Stimulated activated CD8-positive, alpha-beta memory T cell treated with anti-CD3 and anti-CD28 coated beads, Interleukin-7, amount 100 ng/mL, for 24 hours (primary cell): ENCODE data around the gene ARID1B.

ENCODE experiments used
- DNase-seq: peaks from one replicate; pipeline ENCODE4 v3.0.0-alpha.2; 2020; ENCODE audit warnings: low read depth

Gene ARID1B

DNA sequence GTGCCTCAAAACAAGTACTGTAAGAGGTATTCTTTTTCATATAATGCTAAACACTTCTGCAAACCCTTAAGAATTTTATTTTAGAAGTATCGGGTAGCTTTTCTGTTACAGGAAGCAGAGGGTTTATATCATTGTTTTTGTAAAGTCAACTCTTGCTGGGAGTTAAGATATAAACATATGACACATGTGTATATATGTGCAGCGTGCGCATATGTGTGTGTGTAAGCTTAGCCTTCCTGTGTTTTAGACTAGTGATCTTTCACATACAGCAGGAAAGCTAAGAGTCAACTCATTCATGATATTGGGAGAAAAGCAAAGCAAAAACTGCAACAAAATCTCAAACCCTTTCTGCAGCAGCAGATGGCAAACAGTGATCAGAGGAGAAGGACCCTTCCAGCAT lies 102.4 kb downstream of the ARID1B start:
- DNase-seq = no peak

DNA sequence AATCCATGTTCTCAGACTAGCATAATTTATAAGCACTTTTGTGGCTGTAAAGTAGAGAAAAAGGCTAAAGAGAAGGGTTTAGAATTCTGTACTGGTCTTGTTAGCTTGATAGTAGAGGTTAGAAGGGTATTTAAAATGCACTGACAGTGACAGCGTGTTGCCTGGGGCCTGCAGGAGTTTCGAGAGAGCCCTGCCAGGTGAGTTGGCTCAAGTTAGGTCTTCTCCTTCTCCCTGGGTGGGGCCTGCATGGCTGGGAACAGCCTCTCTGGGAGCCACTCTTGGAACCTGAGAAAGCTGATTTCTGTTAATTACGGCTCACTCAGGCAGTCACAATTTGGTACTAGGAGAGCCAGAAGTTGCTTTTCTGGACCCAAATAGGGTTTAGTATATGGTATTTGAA lies 103.7 kb downstream of the ARID1B start:
- no peak for DNase-seq

DNA sequence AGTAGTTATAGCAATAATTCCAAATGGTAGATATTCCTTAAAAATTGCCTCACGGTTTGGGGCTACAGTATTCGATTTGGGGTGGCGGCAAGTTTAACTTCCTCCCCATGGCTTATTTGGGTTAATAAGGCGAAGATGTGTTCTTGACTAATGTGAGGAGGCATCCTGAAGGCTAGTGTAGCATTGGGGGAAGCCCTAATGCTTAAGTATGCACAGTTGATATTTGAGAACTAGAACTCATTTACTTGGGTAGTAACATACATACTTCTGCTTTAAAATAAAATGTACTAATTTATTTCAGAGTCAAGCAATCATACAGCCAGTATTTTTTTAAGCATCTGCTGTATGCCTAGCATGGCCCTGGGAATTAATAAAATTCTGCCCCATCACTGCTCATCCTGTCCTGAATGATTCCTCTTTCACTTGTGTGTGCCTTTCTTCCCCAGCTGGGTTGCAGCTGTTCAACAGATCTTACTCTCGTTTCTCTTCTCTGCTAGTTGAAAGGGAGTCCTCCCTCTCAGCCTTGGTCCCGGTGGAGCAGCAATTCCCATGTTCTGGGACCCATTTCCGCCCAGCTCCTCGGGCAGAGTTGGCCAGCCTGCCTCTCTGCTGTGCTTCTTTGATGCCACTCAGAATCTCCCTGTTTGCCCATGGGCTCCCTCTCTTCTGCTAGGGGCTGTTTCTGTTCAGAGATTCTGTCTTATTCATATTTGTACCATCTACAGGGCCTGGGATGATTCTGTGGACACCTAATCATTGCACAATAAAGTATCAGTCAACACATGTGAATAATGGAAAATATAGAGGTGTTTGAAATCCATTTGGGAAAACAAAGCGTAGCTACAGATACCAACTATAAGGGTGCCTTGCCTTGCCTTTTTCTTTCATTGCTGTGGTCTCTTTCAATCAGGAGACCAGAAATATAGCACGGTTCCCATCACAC lies 104.8 kb downstream of the ARID1B start:
- DNase-seq = no peak

DNA sequence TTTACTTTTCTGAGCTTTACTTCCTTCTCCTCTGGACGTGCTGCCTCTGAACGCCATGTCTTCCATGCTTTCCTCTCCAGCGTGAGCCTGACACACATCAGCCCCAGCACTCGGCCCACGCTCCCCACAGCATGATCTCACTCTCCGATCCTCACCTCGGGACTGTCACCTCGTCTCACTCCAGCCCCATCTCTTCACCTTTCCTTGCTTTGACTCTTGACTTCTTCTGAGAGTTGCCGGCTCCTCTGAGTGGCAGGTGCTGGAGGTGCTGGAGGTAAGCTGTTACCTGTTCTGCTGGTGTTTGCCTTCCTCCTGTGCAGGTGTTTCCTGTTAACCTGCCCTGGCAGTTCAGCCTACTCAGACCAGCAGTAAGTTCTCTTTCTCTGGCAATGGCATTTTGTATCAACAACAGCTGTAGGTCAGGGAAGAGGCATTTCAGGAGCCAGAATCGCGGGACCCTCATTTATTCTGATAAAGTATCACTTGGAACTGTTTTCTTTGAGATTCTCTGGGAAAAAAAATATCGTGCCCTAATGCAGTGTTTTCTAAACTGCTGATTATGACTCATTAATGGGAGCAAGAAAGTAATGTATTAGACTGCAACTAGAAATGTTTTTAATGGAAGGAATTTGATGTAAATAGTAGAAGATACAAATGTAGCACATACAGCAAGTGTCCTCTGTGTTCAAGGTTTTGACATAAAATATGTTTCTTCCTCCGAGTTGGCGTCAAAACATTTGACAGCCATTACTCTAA lies 106.5 kb downstream of the ARID1B start:
- DNase-seq = no peak

DNA sequence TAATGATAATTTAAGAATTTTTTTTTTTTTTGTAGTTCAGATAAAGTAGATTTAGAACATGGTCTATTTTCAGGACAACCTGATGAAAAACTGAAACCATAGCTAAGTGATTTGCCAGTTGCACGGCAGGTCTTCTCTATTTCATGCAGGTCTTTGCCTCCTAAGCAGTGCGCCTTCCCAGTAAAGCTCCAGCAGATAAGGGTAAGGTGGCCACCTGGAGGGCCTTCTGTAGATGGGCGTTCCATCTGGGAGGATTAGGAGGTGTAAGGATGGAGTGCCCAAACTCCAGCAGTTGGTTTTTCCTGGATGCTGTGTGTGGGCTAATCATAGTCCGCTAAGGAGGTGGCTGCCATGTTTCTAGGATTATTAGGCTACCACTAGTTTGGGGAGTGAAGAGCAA lies 107.1 kb downstream of the ARID1B start:
- no peak for DNase-seq

DNA sequence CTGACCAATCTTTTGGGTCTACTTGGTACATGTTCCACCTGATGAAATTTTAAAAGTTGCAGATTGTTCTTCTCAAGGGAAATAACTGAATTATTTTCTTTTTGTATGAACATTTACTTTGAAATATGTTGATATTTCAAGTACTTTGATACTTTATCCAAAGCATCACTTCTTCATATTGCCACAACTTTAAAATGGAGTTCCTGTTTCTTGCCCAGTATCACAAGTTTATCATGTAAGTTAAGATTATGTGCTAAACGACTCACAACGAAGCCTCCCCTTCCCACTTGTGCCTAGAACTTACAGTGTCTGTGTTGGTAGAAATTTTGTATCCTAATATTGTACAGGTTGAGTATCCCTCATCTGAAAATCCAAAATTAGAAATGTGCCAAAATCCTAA lies 108.4 kb downstream of the ARID1B start:
- DNase-seq = no peak

DNA sequence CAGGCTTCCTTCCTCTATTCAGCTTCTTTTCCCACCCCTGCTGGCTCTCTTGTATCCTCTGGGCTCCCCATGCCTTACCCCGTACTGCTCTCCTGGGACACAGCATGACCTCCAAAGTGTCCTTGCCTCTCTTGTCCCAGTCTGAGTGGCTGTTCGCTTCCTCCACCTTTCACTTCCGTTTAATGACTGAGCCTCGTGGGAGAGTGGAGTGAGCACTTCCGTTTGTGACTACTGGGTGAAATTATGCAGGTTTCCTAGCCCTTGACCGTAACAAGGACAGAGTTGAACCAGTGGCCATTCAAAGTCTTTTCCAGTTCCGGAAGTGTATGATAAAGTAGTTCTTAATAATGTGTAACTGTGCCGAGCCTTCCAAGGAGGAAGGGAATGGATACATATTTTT lies 109.2 kb downstream of the ARID1B start:
- DNase-seq = no peak

DNA sequence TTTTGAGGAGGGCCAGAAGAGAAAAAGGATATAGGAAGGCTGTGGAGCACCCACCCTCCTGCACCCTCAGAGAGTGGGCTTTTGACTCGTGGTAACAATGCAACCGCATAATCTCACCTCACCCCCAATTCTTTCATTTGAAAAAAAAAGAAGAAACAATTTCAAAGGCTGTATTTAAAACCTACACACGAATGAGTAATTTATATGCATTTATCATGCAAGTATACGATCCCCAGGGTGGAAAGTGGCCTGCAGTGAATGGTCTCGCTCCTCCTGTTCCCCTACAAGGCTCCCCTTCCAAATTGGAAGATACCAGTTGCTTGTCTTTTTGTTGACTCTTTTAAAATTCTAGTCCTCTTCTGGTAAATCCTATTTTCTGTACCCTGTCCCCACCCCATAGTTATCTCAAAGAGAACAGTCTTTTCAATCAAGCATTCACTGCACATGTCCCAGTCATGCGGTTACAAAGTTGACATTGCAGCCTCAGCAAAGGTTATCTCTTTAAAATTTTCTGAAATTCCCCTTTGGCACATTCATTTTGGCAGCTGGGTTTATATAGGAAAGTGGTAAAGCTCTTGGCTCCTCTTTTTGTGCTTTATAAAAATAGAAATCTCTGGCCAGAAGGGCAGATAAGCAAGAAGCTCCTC lies 110.6 kb downstream of the ARID1B start:
- DNase-seq = no peak

DNA sequence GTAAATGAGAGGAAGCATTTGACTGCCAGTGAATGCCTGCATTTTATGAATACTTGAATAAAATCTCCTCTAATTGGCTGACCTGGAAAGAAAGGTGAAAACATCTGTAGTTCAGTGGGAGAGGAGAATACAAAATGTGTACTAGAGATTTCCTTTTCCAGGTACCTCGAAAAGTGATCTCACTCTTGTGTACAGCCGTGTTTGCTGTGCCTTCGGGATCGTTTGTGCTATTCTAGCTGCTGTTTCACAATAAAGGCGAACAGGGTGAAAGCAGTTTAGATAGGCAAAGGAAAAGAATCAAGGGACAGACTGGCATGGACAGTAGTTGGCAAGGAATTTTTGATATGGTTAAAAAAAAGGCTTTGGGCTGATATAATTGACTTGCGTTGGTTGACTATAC lies 112.3 kb downstream of the ARID1B start:
- DNase-seq = no peak

DNA sequence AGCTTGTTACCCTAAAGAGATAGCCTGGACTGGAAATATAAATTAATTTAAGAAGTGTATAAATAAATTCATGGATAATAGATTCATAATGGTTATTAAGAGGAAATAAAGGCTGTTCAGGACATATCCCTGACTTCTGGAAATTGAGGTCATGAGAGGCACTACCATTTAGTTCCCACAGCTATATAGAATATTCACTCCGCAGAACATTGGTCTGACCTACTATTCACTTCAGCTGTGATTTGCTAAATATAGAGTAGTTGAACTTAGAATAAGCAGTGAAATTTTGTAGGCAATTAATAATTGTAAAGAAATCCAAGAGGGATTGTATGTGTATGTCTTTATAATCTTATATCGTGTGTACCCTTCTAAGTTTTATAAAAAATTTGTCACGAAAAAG lies 112.8 kb downstream of the ARID1B start:
- DNase-seq = no peak

DNA sequence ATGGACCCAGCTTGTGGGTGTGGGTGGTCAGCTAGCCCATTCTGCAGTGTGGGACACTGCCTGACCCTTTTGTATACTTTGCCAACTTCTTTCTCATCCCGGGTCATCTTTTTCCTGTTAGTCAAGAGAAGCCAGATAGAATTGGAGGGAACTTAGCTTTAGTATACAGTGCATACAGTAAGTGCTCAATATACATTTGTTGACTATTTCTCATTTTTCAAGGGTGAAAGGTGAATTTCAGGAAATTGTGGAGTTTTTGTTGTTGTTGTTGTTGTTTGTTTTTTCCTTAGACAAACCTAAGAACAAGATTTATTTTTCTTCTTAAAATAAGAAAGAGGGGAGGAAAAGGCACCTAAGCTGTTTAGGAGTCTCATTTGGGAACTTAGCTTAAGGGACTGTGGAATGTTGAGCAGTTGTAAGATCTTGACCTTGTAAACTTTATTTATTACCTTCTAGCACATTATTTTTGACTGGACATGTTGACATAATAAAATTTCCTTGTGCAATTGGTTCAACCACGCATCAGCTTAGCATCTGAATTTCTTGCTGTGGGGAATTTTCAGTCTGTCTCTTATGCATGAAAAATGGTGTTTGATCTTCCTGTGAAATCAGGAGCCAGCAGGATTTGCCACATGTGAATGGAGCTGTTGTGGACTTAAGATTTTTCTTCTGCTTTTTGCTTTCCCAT lies 113.6 kb downstream of the ARID1B start:
- no peak for DNase-seq

DNA sequence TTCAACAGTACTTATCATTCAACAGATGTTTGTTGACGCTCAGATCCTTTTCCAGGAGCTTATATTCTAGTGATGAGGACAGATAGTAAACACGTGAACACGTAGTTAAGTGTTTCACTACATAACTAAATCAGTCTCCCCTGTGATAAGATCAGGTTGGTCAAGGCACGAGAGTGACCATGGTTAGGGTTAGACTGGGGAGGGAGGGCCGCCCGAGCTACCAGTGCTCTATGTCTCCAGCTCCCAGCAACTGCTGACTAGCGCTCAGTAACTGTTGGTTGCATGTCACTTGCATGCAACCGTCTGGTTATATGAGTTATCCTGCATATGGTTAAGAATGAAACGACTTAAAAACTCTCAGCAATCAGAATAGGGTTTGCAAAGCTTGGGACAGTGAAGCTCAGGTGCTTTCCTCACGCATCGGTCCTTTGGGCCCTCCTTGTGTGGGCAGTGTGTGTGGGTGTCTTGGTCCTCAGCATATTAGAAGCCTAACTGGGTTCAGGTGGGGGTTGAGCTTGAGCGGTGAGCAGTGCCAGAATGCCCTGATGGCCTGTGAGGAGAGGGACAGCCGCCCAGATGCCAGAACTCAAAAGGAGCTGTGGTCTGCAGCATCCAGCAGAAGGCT lies 120.8 kb downstream of the ARID1B start:
- no peak for DNase-seq

DNA sequence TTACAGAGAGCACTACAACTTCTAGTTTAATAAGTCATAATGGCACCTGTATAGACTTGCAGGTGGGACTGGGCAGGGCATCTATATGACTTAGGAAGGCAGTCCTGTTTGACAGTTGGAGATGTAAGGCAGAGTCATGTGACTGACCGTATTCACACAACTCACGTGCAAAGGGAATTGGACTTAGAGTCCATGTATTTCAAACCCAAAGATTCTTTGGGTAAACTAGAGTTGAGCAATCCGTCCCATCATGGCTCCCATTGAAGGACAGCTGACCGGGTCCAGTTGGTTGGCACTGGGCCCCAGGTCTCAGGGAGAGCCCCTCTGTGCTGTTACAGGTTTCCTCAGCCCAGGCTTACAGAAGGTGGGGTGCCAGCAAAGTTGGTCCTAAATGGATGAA lies 121.9 kb downstream of the ARID1B start:
- no peak for DNase-seq

DNA sequence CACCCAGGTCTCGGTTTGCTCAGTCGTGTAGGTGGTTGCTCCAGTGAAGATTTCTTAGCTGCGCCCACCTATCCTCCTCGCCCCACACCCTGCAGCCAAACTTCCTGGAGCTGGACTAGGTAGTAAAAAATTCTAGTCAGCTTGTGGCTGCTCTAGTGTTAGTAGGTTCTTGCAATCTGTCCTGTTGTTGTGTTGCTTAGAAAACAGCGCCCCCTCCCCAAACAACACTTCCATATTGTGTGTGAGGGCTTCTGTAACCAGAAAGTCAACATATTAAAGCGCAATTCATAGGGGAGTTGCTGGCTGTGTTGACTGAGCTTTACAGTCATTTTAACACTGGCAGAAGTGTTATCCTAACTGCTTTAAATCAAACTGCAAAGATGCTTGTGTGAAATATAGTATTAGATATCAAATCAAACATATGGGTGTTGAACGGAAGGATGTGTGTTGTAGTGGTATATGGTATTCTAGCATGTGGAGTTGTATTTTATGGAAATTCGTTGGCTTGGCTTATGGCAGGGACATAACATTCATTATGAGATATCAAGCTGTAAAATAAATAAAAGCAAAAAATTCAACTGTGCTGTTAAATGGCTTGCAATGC lies 122.5 kb downstream of the ARID1B start:
- DNase-seq = no peak

DNA sequence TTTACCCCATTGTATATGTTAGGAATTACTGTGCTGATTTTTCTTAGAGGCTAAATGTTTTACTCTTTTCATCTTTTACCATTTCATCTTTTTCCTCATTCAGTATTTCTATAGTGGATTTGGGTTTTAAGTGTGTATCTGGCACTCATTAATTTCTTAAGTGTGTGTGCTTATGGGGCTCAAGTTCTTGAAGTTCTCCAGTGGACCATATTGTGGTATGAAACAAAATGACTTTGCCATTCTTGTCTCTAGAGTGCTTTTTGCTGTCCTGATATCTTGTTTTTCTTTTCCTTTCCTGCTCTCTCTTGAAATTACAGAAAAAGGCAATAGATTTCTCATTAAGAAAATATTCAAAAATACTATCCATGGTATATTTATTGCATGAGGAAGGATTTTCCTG lies 123.1 kb downstream of the ARID1B start:
- DNase-seq = no peak

DNA sequence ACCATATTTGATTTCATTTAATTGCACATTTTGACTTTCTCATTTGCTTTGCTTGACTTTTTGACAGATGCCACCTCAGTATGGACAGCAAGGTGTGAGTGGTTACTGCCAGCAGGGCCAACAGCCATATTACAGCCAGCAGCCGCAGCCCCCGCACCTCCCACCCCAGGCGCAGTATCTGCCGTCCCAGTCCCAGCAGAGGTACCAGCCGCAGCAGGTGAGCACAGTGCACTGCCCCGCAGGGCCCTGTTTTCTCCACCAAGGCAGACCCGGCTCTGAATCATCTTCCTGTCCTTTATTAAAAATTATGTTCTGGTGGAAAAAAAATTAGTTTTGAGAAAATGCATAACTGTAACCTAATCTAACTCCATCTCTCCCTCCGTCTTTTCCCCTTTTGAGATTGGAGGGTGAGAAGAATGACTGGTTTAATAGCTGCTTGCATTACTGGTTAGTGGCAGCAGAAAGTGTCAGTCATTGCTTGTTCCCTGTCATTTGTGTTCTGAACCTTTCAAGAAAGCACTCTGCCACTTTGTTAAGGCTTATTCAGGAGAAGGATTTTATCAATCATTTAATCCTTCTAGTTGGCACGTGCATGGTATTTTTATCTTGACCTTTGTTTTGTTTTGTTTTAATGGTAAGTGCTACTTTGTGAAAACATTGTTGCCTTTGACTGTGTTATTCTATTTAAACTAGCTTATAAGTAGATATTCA lies 124.3 kb downstream of the ARID1B start:
- no peak for DNase-seq

DNA sequence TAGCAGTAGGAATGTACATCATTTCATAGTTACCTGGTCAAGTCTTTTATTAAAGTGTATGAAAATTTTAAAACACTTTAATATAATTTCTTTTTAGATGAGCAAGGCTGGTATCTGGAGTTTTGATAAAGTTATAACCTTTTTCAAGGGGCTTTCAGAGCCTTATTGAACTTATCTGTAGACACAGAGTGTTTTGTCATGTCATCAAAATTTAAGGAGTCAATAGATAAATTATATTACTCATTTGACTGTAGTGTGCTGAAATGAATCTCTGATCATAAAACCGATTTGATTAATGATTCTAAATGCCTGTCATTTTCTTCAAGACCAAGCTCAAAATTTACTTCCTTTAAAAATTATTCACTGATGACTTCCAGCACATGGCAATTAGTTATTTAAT lies 125.6 kb downstream of the ARID1B start:
- no peak for DNase-seq

DNA sequence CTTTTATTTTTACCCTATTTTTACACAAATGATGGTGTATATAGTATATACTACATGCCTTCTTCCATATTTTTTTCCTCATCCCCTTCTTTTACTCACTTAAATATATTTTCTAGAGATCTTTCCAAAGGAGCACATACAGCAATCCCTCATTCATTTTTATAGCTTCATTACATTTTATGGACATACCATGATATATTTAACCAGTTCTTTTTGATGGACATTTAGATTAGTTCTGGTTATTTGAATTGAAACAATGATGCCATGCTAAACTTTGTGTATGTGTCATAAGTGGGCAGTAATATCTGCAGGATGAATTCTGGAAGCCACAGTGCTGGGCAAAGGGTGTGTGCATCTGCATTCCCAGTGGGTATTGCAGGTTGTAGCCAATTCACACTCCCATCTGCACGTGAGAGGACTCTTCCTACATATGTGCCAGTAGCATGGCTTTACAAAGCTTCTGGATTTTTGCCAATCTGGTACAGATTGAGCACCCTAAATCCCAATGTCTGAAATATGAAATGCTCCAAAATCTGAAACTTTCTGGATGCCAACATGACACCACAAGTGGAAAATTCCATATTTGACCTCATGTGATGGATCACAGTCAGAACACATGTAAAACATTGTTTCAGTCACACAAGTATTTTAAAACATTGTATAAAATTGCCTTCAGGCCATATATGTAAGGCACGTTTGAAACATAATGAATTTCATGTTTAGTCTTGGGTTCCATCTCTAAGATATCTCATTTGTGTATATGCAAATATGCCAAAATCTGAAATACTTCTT lies 127.2 kb downstream of the ARID1B start:
- no peak for DNase-seq

DNA sequence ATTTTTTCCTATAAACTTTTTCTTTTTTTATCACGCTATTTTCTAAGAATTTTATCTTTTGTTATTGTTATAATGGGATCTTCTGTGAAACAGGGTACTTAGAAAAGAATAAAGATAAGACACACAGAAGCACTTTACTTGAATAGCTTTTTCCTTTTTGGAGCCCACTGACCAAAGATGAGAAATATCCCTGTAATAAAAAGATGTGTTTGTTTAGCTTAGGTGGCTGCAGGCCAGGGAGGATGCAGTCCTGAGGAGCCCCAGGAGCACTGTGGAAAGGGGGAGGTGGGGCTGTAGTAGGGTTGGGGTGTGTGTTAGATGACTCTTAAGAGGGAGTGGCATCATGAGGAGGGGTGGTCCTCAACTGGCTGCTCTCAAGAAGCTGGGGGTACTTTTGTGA lies 128.6 kb downstream of the ARID1B start:
- DNase-seq = no peak

DNA sequence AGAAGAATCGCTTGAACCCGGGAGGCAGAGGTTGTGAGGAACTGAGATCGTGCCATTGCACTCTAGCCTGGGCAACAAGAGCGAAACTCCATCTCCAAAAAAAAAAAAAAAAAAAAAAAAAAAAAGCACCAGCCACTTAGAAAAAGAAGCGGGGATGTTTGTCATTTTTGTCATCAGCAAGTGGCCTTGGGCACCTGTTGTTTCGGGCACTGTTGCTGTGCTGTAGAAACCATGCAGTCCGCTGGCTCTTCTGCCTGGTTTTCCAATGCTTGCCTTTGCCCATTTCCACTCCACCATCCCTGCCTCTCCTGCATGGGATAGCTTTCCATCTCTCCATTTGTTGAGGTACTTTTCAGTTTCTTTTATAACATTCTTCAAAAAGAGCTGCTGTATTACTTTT lies 129.3 kb downstream of the ARID1B start:
- no peak for DNase-seq
